NB4 (cell line): ENCODE results near the gene ING3.

Source experiments
- CTCF ChIP-seq: IDR thresholded peaks from one replicate; pipeline ENCODE4 v1.5.1; 2012; ENCODE audit warnings: low read depth, low read length
- MAX ChIP-seq: IDR thresholded peaks from 2 replicates; pipeline ENCODE4 v1.6.1; 2011; ENCODE audit warnings: low read depth, low read length
- MYC ChIP-seq: IDR thresholded peaks from 2 replicates; pipeline ENCODE4 v1.6.1; 2011; ENCODE audit warnings: low read depth, low read length
- POLR2A ChIP-seq: IDR thresholded peaks from 2 replicates; pipeline ENCODE4 v1.6.1; 2011; ENCODE audit warnings: mild to moderate bottlenecking; ENCODE audit not compliant: insufficient read length; ENCODE audit errors: extremely low read depth

GRCh38 chr7:121012170-121012874 lies 61.7 kb downstream of the ING3 start:
- TF ChIP-seq POLR2A (no peak), CTCF (no peak), MAX (no peak), MYC (no peak)
